DOHH2 (cell line): ENCODE measurements around the gene GPSM1.

Experiments
- CTCF ChIP-seq: fragments of 200-600 bp; sonication (generic); IDR thresholded peaks from one replicate; pipeline ENCODE4 v1.5.1; 2014; ENCODE audit warnings: antibody characterized with exemption, mild to moderate bottlenecking, low read depth, low read length; ENCODE audit not compliant: poor library complexity, severe bottlenecking
- EZH2phosphoT487 ChIP-seq: fragments of 200-600 bp; sonication (generic); IDR thresholded peaks from 2 replicates; pipeline ENCODE4 v1.6.1; 2017; ENCODE audit warnings: borderline replicate concordance, mild to moderate bottlenecking, antibody characterized with exemption, low read length, moderate library complexity, mixed read lengths

- TF ChIP-seq CTCF (no peak), EZH2phosphoT487 (no peak)
Observed at GRCh38 chr9:136284951-136285350, 42.4 kb upstream of the GPSM1 start.
